Pancreas (tissue), 10 donors: ENCODE results near the gene IL9R. TPM values are rescaled to one million over a fixed set of nuclear protein-coding genes. Genes with fewer than 3 reads are reported as not detected.

Source experiments
- ATAC-seq, 4 donors: fragments of 200-7000 bp; cut with Tn5 transposase; one replicate each; pipeline versions ENCODE4 v1.8.0 to v1.9.1; 2020; ENCODE audit warnings: mild to moderate bottlenecking in 4 of 4, moderate library complexity in 4 of 4
- DNase-seq, 6 donors: peaks; one replicate each; pipeline ENCODE4 v3.0.0-alpha.2; 2020
- FAIRE-seq: peaks from 2 replicates; lab custom pipeline; 2012; peaks lifted over from hg19 to GRCh38; lab: Jason Lieb, UNC
- H3K27ac ChIP-seq, 4 donors: fragments of 200-600 bp; sonication (generic); 1 replicate in 3 of 4; 2 replicates in 1 of 4; pipeline versions ENCODE4 v1.5.0 to v1.8.0; 2020
- H3K27me3 ChIP-seq, 4 donors: fragments of 200-600 bp; one replicate each; pipeline ENCODE4 v1.8.0; 2021
- H3K36me3 ChIP-seq, 3 donors: fragments of 200-600 bp; sonication (generic) in 1 of 3; one replicate each; pipeline versions ENCODE4 v1.5.0 to v1.8.0; 2020 to 2021
- H3K4me1 ChIP-seq, 3 donors: fragments of 200-600 bp; one replicate each; pipeline ENCODE4 v1.8.0; 2021
- H3K4me3 ChIP-seq, 4 donors: fragments of 200-600 bp; sonication (generic) in 2 of 4; one replicate each; pipeline versions ENCODE4 v1.5.0 to v1.8.0; 2020 to 2021
- H3K9me3 ChIP-seq, 4 donors: fragments of 200-600 bp; one replicate each; pipeline ENCODE4 v1.8.0; 2021
- CTCF ChIP-seq, 4 donors: fragments of 200-600 bp; sonication (generic) in 3 of 4; IDR thresholded peaks; one replicate each; pipeline versions ENCODE4 v1.5.0 to v1.8.0; 2021; ENCODE audit warnings: antibody characterized with exemption in 4 of 4
- WGBS, 2 donors: extraction: QIAGEN DNeasy Blood & Tissue Kit; methylation state at CpG; one replicate each; pipeline ENCODE4 v1.1.7; 2013; 5-methylcytosine and 5-hydroxymethylcytosine counted together
- intact Hi-C, 3 donors: fragments of 100-400 bp; cut with DNase I; formaldehyde crosslinking; loops; one replicate each; pipeline versions ENCODE4 v1.11.1 to v1.14.2; 2022
- polyA plus RNA-seq, 2 donors: library from polyadenylated mRNA; stranded (reverse); fragments of 200-250 nt; gene quantifications; one replicate each; pipeline ENCODE4 v1.2.3, GENCODE V29; 2013
- total RNA-seq, 6 donors: library from RNA; stranded (reverse); fragmentation: NEBNext Ultra II Directional in 4 of 6; extraction: Animal tissue kit (Norgen Biotek cat#: 25700) in 4 of 6; gene quantifications; one replicate each; pipeline versions ENCODE4 v1.2.1 to v1.2.4, GENCODE V29; 2021 to 2023
- donor health status: healthy with polysubstance abuse.
- donor health status: DM: no; HTN: no; CAD: no; lungs with moderate emphysema.
- donor health status: DM: no; HTN: no; CAD: no.
- donor health status: control.
- donor health status: control.
- donor health status: Bipolar disorder and iron deficiency.
- donor health status: DM: yes; HTN: yes; CAD: no.
- donor health status: DM: no; HTN: no; CAD: no.
- donor health status: DM: no; HTN: no; CAD: no.
- donor health status: DM: yes; HTN: yes; CAD: no.

IL9R gene
- total RNA-seq, result under 1 TPM in 2 of 6 donors, not detected in 4; 0.16 to 0.20 TPM
- under 1 TPM; 0.05 to 0.11 TPM for polyA plus RNA-seq

- H3K27ac ChIP-seq, result no peak within 1 kb of the TSS
- no peak for DNase-seq
- no peak for ATAC-seq
- no peak for FAIRE-seq
- H3K27me3 ChIP-seq, result no peaks in the 10 kb centered on the region
- no peaks in the 10 kb centered on the region for H3K36me3 ChIP-seq
- intact Hi-C loops, result no loop called here
- H3K4me1 ChIP-seq, result no peaks in the 10 kb centered on the region
- TF ChIP-seq CTCF (IDR thresholded peaks at IDR 0.05), result no peak
- no peak within 1 kb of the TSS for H3K4me3 ChIP-seq
- 52 to 73% methylated on average over 5 of the region's 5 CpGs for WGBS, 2 donors
- H3K9me3 ChIP-seq, result no peaks in the 10 kb centered on the region
Observed at GRCh38 chrX:155997436-155997835, at the start of gene IL9R. Gene IL9R (plus strand): TSS chrX:155997696. CDS start chrX:155997760, 64 bp downstream.

GRCh38 chrX:155949098-155949497 lies 48.4 kb upstream of the IL9R start:
- Histone ChIP-seq H3K27ac (no peak overlapping the region), H3K27me3 (no peaks in the 10 kb centered on the region), H3K4me3 (no peak overlapping the region), H3K4me1 (no peaks in the 10 kb centered on the region), H3K36me3 (no peaks in the 10 kb centered on the region), H3K9me3 (no peaks in the 10 kb centered on the region)
- intact Hi-C loops, result no loop called here
- 56 to 68% methylated on average over 2 of the region's 2 CpGs for WGBS, 2 donors
- no peak for ATAC-seq
- FAIRE-seq, result no peak
- no peak for TF ChIP-seq CTCF (IDR thresholded peaks at IDR 0.05)
- no peak for DNase-seq

GRCh38 chrX:155951237-155951789 lies 46.2 kb upstream of the IL9R start:
- DNase-seq (no peak), FAIRE-seq (no peak)
- H3K27me3 ChIP-seq, result no peaks in the 10 kb centered on the region

GRCh38 chrX:155953055-155953454 lies 44.4 kb upstream of the IL9R start:
- no peaks in the 10 kb centered on the region for H3K9me3 ChIP-seq
- no peaks in the 10 kb centered on the region for H3K4me1 ChIP-seq
- H3K27ac ChIP-seq, result no peak overlapping the region
- TF ChIP-seq CTCF (IDR thresholded peaks at IDR 0.05), result no peak
- no peak for FAIRE-seq
- H3K36me3 ChIP-seq, result no peaks in the 10 kb centered on the region
- WGBS, 2 donors, result 61 to 74% methylated on average over 3 of the region's 3 CpGs
- intact Hi-C loops, result no loop called here
- no peaks in the 10 kb centered on the region for H3K27me3 ChIP-seq
- H3K4me3 ChIP-seq, result no peak overlapping the region
- no peak for ATAC-seq
- no peak for DNase-seq

More at GRCh38 chrX:155951237-155951789, 46.2 kb upstream of the IL9R start:
- H3K9me3 ChIP-seq, result no peaks in the 10 kb centered on the region
- no peak overlapping the region for H3K27ac ChIP-seq
- no peak for ATAC-seq
- intact Hi-C loops, result no loop called here
- WGBS, 2 donors, result 52 to 56% methylated on average over 3 of the region's 3 CpGs
- no peak overlapping the region for H3K4me3 ChIP-seq
- no peak for TF ChIP-seq CTCF (IDR thresholded peaks at IDR 0.05)
- no peaks in the 10 kb centered on the region for H3K4me1 ChIP-seq
- no peaks in the 10 kb centered on the region for H3K36me3 ChIP-seq

- DNase-seq (no peak), ATAC-seq (no peak), FAIRE-seq (no peak)
- Histone ChIP-seq H3K27me3 (no peaks in the 10 kb centered on the region), H3K9me3 (no peaks in the 10 kb centered on the region), H3K4me3 (no peak overlapping the region), H3K4me1 (no peaks in the 10 kb centered on the region), H3K27ac (no peak overlapping the region), H3K36me3 (no peaks in the 10 kb centered on the region)
- WGBS, 2 donors, result 36 to 47% methylated on average over 1 of the region's 1 CpG
- intact Hi-C loops, result no loop called here
- no peak for TF ChIP-seq CTCF (IDR thresholded peaks at IDR 0.05)
Observed at GRCh38 chrX:155954793-155955192, 42.7 kb upstream of the IL9R start.
